ENCODE results near the gene OR7C1.
"Not testable (repeated sequence)": the region's sequence is repeated elsewhere in the genome, so short reads cannot be mapped to it uniquely, and the experiment has no call there.

OR7C1 gene

GRCh38 chr19:14784730-14785101 lies 50.3 kb downstream of the OR7C1 start:
- DNase-seq (ENCODE audit: low read depth) = not testable (repeated sequence)

GRCh38 chr19:14783410-14783998 lies 51.5 kb downstream of the OR7C1 start:
- not testable (repeated sequence) for DNase-seq (ENCODE audit: low read depth)

GRCh38 chr19:14782626-14783409 lies 52.2 kb downstream of the OR7C1 start:
- no peak for DNase-seq (ENCODE audit: low read depth)

- DNase-seq (ENCODE audit: low read depth) = not testable (repeated sequence)
These were observed 53.1 kb downstream of the OR7C1 start for GRCh38 chr19:14781713-14782536.

GRCh38 chr19:14780622-14781225 lies 54.3 kb downstream of the OR7C1 start:
- not testable (repeated sequence) for DNase-seq (ENCODE audit: low read depth)

- no peak for DNase-seq (ENCODE audit: low read depth)
These were observed 55.8 kb downstream of the OR7C1 start for GRCh38 chr19:14779151-14779550.

GRCh38 chr19:14778110-14778845 lies 56.7 kb downstream of the OR7C1 start, which contains the start of gene ADGRE2:
TSS of gene ADGRE2 (minus strand) at chr19:14778560. CDS start at chr19:14776756, 1,804 bp downstream.
- not testable (repeated sequence) for DNase-seq (ENCODE audit: low read depth)

GRCh38 chr19:14777645-14778044 lies 57.3 kb downstream of the OR7C1 start:
- DNase-seq (ENCODE audit: low read depth) = not testable (repeated sequence)

- DNase-seq (ENCODE audit: low read depth) = no peak
These were observed 59.0 kb downstream of the OR7C1 start for GRCh38 chr19:14775869-14776586.

- not testable (repeated sequence) for DNase-seq (ENCODE audit: low read depth)
These were observed 59.7 kb downstream of the OR7C1 start for GRCh38 chr19:14775326-14775725.

- no peak for DNase-seq (ENCODE audit: low read depth)
These were observed 60.6 kb downstream of the OR7C1 start for GRCh38 chr19:14774373-14774772.

- not testable (repeated sequence) for DNase-seq (ENCODE audit: low read depth)
These were observed 61.3 kb downstream of the OR7C1 start for GRCh38 chr19:14773722-14774121.

- DNase-seq (ENCODE audit: low read depth) = no peak
These were observed 62.0 kb downstream of the OR7C1 start for GRCh38 chr19:14772995-14773394.

GRCh38 chr19:14772467-14772866 lies 62.5 kb downstream of the OR7C1 start:
- DNase-seq (ENCODE audit: low read depth) = no peak

- DNase-seq (ENCODE audit: low read depth) = no peak
These were observed 63.8 kb downstream of the OR7C1 start for GRCh38 chr19:14770944-14771839.

- DNase-seq (ENCODE audit: low read depth) = no peak
These were observed 64.8 kb downstream of the OR7C1 start for GRCh38 chr19:14770136-14770535.

- no peak for DNase-seq (ENCODE audit: low read depth)
These were observed 65.8 kb downstream of the OR7C1 start for GRCh38 chr19:14769201-14769600.

GRCh38 chr19:14768001-14768400 lies 67.0 kb downstream of the OR7C1 start:
- no peak for DNase-seq (ENCODE audit: low read depth)

GRCh38 chr19:14767466-14767971 lies 67.5 kb downstream of the OR7C1 start:
- no peak for DNase-seq (ENCODE audit: low read depth)

GRCh38 chr19:14765841-14766240 lies 69.1 kb downstream of the OR7C1 start:
- not testable (repeated sequence) for DNase-seq (ENCODE audit: low read depth)

All from GM04503 (cell line).